HG02763 (cell line): ENCODE measurements around the gene MED12L.

Experiments used
- ATAC-seq: cut with Tn5 transposase; IDR thresholded peaks from one replicate; pipeline ENCODE4 v1.9.1; 2021; ENCODE audit warnings: mild to moderate bottlenecking, moderate library complexity; ENCODE audit not compliant: unreplicated experiment

Gene MED12L

GRCh38 chr3:151479452-151479851, 394.0 kb downstream of the MED12L start:
- no peak for ATAC-seq

- ATAC-seq, result no peak
Measured at GRCh38 chr3:151480492-151480891, 395.0 kb downstream of the MED12L start.

- no peak for ATAC-seq
Measured at GRCh38 chr3:151483488-151483887, 398.0 kb downstream of the MED12L start.

DNA sequence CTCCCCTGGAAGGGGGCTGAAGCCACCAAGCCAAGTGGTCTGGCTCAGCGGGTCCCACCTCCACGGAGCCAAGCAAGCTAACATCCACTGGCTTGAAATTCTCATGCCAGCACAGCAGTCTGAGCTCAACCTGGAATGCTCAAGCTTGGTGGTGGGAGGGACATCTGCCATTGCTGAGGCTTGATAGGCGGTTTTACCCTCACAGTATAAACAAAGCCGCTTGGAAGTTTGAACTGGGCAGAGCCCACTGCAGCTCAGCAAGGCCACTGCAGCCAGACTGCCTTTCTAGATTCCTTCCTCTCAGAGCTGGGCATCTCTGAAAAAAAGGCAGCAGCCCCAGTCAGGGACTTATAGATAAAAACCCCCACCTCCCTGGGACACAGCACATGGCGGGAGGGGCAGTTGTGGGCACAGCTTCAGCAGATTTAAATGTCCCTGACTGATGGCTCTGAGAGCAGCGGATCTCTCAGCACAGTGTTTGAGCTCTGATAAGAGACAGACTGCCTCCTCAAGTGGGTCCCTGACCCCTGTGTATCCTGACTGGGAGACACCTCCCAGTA, 398.6 kb downstream of the MED12L start:
- no peak for ATAC-seq
